SHP77 (cell line): ENCODE data around the gene ITGAD.
"Not testable (repeated sequence)": the region's sequence is repeated elsewhere in the genome, so short reads cannot be mapped to it uniquely, and the experiment has no call there.

ENCODE experiments used
- DNase-seq, 2 experiments: peaks; one replicate each; lab custom pipeline; 2025; lab: John Stamatoyannopoulos, UW

ITGAD gene

DNA sequence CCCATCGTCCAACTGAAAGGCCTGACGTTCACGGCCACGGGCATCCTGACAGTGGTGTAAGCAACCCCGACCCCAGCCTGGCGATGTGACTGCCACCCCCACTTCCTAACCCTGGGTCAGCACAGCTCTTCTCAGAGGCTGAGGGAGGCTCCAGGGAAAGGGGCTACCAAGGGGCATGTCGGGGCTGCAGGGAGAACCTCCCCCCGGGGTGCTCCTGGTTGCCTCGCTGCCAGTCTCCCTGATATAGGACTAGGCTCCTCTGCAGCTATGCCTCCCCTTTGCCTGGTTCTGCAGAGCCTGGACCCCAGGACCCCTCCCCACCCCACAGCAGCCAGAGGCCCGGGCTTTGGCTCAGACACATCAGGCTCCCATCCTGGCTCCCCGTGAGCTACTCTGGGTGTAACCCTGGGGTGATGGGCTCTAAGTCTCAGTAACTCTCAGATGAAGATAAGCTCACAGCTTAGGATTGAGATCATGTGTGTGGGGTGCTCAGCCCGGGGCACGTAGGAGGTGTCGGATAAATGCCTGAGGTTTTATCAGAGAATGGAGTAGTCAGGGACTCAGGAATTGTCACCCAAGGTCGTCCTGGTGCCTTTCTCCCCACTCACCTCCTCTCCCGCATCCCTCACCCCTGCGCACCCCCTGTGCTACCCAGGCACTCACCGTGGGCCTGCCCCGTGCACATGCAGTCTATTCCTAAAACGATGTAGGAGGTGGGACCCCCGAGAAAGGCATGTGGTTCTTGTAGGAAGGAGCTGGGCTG is 10.6 kb downstream of the ITGAD start:
- DNase-seq: no peak

DNA sequence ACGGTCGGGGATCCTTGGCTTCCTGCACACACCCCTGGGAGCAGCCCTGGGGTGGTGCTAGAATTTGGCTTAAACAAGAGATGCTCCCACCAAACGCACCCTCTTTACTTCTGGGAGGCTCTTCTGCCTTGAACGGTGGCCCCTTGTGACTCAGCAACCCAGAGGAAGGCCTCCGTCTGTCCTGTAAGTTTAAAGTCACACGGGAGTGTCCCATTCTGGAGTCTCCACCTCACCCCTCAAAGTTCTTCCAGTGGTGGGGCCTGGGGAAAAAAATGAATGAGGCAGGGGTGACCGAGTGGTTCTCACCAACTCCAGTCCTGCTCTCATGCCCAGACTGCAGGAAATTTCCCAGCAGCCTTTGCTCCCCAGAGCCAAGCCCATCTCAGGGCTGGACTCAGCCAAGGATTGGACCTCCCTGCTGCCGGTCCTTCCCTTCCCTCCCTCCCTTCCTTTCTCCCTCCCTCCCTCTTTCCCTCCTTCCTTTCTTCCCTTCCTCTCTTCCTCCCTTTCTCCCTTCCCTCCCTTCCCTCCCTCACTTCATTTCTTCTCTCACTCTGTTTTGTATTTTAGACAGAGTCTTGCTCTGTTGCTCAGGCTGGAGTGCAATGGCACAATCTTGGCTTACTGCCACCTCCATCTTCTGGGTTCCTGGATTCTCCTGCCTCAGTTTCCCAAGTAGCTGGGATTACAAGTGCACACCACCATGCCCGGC is 11.4 kb downstream of the ITGAD start:
- DNase-seq: peak; percentile 62 to 77

DNA sequence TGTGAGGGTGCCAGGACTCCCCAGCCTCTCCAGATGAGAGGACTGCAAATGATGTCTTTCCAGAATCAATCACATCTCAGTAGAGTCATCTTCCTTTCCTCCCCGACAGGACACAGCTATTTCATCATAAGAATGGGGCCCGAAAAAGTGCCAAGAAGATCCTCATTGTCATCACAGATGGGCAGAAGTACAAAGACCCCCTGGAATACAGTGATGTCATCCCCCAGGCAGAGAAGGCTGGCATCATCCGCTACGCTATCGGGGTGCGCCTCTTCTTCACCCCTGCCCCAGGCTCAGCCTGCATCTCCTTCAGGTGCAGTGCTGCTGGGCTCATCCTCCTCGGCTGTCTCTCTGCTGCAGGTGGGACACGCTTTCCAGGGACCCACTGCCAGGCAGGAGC is 14.3 kb downstream of the ITGAD start:
- DNase-seq: no peak

DNA sequence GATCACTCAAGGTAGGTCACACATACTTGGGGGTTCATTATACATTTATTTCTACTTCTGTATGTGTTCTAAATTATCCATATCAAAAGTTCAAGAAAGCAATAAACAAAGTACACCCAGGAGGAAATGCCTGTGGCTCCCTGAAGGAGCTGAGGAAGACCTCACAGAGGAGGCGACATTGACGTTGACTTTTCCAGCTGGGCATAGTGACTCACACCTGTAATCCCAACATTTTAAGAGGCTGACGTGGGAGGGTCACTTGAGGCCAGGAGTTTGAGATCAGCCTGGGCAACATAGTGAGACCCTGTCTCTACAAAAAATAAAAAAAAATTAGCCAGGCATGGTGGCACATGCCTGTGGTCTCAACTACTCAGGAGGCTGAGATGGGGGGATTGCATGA is 16.3 kb downstream of the ITGAD start:
- no peak for DNase-seq

DNA sequence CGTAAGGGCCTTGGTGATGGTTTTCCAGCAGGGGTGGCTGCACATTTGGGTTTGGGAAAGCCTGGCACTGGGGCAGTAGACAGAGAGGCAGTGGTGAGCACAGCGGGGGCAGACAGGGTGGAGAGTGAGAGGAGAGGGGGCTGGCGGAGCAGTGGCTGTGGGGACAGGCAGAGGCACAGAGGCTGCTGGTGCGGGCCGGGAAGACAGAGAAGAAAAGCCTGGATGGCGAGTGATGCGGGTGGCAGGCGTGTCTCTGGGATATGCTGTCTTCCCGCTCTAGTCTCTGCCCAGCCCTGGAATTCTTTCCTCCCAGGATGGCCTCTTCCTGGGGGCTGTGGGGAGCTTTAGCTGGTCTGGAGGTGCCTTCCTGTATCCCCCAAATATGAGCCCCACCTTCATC is 16.9 kb downstream of the ITGAD start:
- no peak for DNase-seq

DNA sequence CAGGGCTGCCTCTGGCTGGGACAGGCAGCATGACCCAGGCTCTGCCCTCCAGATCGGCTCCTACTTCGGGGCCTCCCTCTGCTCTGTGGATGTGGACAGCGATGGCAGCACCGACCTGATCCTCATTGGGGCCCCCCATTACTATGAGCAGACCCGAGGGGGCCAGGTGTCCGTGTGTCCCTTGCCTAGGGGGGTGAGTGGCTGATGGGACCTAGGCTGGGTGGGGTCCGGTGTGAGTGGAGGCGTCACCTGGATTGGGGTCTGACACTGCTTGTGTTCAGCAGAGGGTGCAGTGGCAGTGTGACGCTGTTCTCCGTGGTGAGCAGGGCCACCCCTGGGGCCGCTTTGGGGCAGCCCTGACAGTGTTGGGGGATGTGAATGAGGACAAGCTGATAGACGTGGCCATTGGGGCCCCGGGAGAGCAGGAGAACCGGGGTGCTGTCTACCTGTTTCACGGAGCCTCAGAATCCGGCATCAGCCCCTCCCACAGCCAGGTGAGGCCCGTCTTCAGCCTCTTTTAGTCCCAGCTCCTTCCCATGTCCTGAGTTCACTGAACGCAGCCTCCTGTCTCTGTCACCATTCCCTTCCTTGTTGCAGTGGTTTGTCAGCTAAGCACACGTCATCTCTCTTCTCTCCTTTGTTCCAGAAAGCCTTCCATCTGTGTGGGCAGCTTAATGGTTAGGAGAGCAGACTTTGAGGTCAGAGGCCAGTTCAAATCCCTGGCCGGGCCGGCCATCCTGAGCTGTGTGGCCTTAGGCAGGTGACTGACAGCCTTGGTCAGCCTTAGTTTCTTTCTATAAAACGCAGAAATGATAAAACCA is 18.1 kb downstream of the ITGAD start:
- no peak for DNase-seq

DNA sequence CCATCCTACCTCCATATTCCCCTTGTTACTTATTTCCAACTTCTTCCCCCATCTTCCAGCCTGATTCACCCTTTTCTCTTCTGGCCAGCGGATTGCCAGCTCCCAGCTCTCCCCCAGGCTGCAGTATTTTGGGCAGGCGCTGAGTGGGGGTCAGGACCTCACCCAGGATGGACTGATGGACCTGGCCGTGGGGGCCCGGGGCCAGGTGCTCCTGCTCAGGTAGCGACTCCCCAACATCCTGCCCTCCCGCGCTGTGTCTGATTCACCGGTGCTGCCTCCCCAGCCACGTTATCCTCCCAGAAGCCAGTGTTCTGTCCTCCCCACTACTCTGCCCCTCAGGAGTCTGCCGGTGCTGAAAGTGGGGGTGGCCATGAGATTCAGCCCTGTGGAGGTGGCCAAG is 19.6 kb downstream of the ITGAD start:
- DNase-seq: no peak

DNA sequence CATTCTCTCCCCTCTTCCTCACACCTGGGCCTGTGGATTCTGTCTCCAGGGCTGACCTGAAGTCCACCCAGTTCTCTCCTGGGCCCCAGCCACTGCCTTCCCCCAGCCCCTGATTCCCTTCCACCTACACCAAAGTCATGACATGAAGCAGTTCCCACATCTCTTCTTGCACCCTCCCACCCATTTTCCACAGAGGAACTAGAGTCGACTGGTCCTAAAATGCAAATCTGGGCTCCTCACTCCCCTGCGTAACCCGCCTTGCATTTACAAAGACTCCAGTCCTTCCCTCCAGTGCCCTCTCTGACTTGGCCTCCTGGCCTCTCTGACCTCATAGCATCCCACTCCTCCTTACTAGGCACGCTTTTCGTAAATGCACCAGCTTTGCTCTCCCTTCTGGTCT is 20.2 kb downstream of the ITGAD start:
- DNase-seq: no peak

DNA sequence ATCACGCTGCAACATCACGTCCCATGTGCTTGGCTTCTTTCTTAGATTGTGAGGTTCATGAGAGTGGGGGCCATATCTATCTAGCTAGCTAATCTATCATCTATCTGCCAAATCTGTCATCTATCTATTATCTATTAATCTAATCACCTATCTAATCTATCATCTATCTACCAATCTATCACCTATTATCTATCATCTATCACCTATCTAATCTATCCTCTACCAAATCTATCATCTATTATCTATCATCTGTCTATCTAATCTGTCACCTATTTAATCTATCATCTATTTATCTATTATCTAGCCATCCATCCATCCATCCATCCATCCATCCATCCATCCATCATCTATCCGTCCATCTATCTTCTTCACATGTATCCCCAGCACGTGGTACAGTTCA is 20.8 kb downstream of the ITGAD start:
- no peak for DNase-seq

DNA sequence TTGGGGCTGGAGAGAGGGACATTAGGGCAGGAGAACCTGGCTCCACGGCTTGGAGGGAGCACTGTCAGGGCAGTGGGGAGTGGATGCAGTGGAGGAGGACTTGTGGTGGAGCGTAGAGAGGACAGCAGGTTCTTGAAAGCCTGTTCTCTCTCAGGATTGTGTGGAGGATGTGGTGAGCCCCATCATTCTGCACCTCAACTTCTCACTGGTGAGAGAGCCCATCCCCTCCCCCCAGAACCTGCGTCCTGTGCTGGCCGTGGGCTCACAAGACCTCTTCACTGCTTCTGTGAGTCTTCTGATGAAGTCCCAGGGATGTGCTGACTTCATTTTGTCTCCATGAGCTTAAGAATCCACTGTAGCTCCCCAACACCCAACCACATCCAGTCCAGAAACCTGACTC is 21.6 kb downstream of the ITGAD start:
- DNase-seq: no peak

DNA sequence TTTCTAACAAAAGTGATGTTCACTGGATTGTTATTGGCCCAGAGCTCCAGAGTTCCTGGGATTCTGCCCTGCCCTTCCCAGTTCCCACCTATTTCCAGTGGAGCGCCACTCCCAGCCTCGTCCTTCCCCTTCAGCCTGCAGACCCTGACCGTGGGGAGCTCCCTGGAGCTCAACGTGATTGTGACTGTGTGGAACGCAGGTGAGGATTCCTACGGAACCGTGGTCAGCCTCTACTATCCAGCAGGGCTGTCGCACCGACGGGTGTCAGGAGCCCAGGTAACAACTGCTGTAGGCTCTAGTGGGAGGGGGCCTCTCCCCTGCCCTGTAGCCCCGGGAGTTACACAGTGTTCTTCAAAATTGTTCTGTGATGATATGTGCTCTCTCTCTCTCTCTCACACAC is 23.2 kb downstream of the ITGAD start:
- DNase-seq: no peak

DNA sequence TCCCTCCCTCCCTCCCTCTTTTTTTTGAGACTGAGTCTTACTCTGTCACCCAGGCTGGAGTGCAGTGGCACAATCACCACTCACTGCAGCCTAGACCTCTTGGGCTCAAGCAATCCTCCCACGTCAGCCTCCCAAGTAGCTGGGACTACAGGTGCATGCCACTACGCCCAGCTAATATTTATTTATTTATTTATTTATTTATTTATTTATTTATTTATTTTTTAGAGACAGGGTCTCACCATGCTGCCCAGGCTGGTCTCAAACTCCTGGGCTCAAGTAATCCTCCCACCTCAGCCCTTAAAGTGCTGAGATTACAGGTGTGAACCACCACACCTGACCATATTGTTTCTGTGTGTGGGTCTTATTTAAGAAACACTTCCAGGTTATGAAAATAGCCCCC is 23.9 kb downstream of the ITGAD start:
- not testable (repeated sequence) for DNase-seq

DNA sequence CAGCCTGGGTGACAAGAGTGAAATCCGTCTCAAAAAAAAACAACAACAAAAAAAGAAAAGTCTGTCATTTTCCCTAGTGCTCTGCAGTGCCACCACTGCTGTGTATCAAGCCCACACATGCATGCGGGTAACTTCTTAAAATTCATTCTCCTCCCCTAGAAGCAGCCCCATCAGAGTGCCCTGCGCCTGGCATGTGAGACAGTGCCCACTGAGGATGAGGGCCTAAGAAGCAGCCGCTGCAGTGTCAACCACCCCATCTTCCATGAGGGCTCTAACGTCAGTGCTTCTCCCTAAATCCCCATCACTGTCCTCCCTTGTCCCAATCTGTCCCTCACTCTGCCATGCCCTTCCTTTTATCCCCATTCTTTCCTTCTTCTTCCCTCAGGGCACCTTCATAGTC is 24.8 kb downstream of the ITGAD start:
- no peak for DNase-seq

DNA sequence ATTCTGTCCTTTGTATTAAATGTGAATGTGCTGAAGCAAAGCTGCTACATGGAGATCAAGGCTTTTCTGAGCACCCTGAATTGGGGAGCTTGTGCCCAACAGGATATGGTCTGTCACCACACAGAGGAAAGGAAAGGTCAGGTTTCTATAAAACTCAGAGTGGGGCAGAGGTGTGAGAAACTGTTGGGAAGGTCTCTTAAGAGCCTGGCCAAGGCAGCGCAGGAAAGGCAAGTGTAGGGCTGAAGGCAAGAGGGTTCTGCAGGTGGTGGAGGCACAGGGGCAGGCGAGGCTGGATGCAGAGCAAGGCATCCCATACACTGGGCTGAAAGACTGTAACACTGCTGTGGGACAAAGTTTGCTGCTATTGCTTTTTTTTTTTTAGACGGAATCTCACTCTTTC is 26.9 kb downstream of the ITGAD start:
- DNase-seq: no peak

DNA sequence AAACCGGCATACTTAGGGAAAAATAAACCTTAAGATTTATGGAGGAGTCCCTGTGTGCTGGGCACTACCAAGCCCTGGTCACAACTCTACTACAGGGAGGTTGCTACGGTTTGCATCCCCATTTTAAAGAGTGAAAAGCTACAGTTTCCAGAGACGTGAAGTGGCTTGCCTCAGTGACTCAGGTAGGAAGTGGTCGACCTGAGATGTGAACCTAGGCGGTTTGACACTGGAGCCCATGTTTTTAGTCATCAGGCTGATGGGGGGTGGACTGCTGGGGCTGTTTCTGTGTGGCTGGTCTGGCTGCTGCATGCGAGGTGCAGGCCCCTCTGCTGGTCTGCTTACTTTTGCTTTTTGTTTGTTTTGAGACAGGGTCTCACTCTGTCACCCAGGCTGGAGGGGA is 28.5 kb downstream of the ITGAD start:
- no peak for DNase-seq

DNA sequence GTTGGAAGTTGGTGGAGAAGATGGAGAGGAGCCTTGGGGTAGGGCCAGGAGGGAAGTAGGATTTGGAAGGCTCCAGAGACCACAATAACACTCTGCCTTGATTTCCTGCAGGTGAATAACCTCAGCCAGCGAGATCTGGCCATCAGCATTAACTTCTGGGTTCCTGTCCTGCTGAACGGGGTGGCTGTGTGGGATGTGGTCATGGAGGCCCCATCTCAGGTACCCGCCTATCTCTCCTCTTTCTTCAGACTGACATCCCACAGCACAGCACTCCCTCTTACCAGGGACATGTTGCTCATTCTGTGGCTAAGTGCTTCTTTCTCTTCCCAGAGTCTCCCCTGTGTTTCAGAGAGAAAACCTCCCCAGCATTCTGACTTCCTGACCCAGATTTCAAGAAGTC is 30.1 kb downstream of the ITGAD start:
- DNase-seq: no peak

DNA sequence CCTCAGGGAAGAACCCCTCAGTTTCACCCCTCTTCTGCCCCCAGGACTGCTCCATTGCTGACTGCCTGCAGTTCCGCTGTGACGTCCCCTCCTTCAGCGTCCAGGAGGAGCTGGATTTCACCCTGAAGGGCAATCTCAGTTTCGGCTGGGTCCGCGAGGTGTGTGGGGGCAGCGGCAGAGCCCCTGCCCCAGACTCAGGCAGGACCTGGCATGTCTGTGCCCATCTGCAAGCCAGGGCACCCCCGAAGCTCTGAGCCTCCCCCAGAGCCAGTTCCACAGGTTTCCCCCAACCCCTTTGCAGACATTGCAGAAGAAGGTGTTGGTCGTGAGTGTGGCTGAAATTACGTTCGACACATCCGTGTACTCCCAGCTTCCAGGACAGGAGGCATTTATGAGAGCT is 30.7 kb downstream of the ITGAD start:
- no peak for DNase-seq

DNA sequence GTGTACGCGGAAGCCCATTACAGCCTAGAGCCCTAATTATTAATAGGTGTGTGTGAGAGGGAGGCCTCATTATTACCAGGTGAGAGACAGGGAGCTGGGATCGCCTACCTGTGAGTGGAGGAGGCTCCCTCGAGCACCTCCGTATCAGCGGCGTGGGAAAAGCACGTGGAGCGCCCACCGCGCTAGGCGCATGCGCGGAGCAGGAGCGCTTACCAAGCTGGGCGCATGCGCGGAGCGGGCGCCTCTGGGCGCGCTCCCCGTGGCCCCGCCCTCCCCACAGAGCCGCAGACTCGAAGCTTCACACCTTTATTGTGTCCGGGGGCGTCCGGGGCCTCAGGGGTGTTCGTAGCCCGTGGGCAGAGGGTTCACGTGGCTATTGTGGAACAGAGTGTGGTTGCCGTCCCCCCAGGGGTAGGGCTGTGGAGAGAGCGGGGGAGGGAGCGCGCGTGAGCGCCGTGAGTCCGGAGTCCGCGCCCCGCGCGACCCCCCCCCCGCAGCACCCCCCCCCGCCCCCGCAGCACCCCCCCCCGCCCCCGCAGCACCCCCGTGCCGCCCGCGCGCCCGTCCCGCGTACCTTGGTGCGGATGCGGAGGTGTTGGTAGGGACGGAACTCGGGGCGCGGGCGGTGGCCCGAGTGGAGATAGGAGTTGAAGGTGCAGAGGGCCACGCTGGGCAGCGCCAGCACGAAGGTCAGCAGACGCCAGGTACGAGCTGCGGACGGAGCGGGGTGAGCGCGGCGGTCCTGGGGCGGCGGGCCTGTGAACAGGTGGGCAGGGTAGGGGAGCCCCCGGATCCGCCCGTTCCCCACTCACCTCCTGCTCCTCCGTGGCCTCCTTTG is 34.5 kb downstream of the ITGAD start:
- DNase-seq: no peak

DNA sequence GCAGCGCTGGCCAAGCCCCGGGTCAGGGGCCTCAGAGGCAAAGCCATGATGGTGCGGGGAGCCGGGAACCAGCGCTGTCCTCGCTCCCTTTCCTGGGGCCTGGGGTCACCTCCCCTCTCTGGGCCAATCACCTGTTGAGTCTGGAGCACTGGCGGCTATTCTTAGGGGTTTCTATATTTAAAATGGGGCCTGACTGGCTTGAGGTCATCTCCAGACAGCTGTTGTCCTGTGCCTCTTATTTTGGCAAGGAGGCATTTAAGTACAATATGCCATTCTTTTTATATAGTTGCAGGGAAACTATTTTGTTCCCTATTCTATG is 35.1 kb downstream of the ITGAD start, which contains the start of gene COX6A2:
Gene COX6A2, minus strand, starts transcription at position 82 of the 319 bp plus-strand sequence. Its CDS starts 35 bp downstream, at position 47.
- DNase-seq: no peak

DNA sequence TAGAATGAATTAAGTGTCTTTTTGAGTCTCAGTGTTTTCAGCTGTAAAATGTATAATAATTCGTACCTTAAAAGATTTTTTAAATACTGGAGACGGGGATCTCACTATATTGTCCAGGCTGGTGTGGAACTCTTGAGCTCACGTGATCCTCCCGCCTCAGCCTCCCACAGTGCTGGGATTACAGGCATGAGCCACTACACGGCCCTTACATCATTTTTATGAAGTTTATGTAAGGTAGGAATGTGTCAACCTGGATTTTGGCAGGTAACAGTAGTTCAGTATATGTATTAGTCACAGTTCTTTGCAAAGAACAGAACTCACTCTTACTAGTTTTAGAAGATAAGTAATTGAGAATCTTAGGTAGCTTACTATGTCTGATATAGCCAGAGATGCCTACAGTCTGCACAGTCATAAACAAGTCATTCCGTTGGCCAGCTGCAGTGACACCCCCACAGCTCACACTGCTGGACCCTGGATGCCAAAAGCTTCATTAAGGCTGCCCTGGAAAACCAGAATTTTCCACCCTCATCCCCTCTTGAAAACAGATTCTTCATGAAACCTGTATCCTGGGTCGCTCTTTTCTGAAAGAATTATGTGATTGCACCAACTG is 35.6 kb downstream of the ITGAD start:
- DNase-seq: no peak

DNA sequence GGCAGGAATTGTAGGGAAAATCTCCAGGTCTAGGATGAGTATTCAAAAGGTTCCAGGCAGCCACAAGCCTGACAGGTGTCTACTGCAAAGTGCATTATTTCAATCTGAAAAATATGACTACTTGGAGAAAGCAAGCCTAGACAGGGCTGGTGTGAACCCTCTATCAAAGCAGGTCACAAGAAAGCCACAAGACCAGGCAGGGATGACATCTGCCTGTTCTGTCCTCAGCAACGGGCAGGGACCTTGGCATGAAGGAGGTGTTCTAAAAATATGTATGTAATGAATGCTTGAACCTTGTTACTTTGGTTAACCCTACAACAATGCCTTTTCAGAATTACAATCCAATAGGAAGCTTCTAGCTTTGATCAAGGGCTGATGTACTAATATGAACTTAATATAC is 36.2 kb downstream of the ITGAD start:
- DNase-seq: no peak

DNA sequence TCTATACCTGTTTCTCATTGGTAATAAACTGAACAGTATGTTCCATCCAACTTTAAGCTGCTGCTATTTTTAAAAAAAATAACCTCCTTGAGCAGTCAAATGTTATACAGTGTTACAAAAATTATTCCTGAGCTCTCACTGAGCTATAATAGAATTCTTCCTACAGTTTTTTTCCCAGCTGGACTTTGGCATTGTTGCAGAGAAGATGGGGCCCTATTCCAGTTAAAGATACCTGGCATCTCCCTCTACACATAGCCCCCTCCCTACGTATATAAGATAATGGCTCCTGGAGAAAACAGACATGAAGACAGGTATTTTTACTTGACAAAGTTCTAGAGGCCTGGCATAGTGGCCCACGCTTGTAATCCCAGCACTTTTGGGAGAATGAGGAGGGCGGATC is 36.7 kb downstream of the ITGAD start:
- no peak for DNase-seq
